SU-DHL-6 (cell line): Measurements from ENCODE around the gene PPFIA2.
"Not testable (repeated sequence)": the region's sequence is repeated elsewhere in the genome, so short reads cannot be mapped to it uniquely, and the experiment has no call there.

Source experiments
- H2AFZ ChIP-seq: fragments of 200-600 bp; sonication (generic); 2 replicates; pipeline ENCODE4 v1.6.1; 2014; ENCODE audit warnings: low read depth, mild to moderate bottlenecking, moderate library complexity, mixed read lengths, antibody characterized with exemption, low read length; ENCODE audit not compliant: severe bottlenecking
- H3F3A ChIP-seq: fragments of 200-600 bp; shearing (Covaris generic); 2 replicates; pipeline ENCODE4 v1.6.0; 2016; ENCODE audit warnings: antibody characterized with exemption, mild to moderate bottlenecking; ENCODE audit not compliant: insufficient read depth
- H3K27ac ChIP-seq: fragments of 200-600 bp; sonication (generic); 2 replicates; pipeline ENCODE4 v1.5.1; 2016; ENCODE audit warnings: low read depth, mild to moderate bottlenecking, low read length, moderate library complexity, mixed read lengths
- H3K27me3 ChIP-seq: fragments of 200-600 bp; sonication (generic), shearing (Covaris generic); 2 replicates; pipeline ENCODE4 v1.6.0; 2014; ENCODE audit warnings: mild to moderate bottlenecking, low read length
- H3K36me3 ChIP-seq: fragments of 200-600 bp; sonication (generic); 2 replicates; pipeline ENCODE4 v1.6.1; 2014; ENCODE audit warnings: mild to moderate bottlenecking, low read length, mixed read lengths
- H3K4me2 ChIP-seq: fragments of 300-600, 200-600 bp; shearing (Covaris generic), sonication (generic); 2 replicates; pipeline ENCODE4 v1.6.0; 2014; ENCODE audit warnings: low read length, low read depth, mild to moderate bottlenecking; ENCODE audit not compliant: poor library complexity, severe bottlenecking
- H3K4me3 ChIP-seq: fragments of 200-600 bp; sonication (generic); 2 replicates; pipeline ENCODE4 v1.5.1; 2014; ENCODE audit warnings: antibody characterized with exemption, low read length, mild to moderate bottlenecking, mixed read lengths; ENCODE audit not compliant: insufficient read depth, poor library complexity, severe bottlenecking
- H3K79me2 ChIP-seq: fragments of 200-600 bp; sonication (generic); 2 replicates; pipeline ENCODE4 v1.6.1; 2014; ENCODE audit warnings: mild to moderate bottlenecking, low read length, moderate library complexity; ENCODE audit not compliant: insufficient read depth
- H3K9ac ChIP-seq: fragments of 200-600 bp; sonication (generic); 2 replicates; pipeline ENCODE4 v1.7.0; 2014; ENCODE audit warnings: mild to moderate bottlenecking, low read length
- H3K9me2 ChIP-seq: fragments of 200-600 bp; sonication (generic); replicated peaks from 2 replicates; pipeline ENCODE4 v1.6.1; 2014; ENCODE audit warnings: low read length; ENCODE audit not compliant: insufficient read depth
- H3K9me3 ChIP-seq: fragments of 200-600 bp; sonication (generic); 2 replicates; pipeline ENCODE4 v1.6.1; 2014; ENCODE audit warnings: low read length, mixed read lengths; ENCODE audit not compliant: insufficient read depth
- H4K20me1 ChIP-seq: fragments of 200-600 bp; sonication (generic); 2 replicates; pipeline ENCODE4 v1.6.1; 2014; ENCODE audit warnings: low read depth, mild to moderate bottlenecking, antibody characterized with exemption, low read length, moderate library complexity, mixed read lengths
- EZH2phosphoT487 ChIP-seq: fragments of 200-600 bp; sonication (generic), shearing (Covaris generic); conservative IDR thresholded peaks from 2 replicates; pipeline ENCODE4 v1.6.1; 2018; ENCODE audit warnings: mild to moderate bottlenecking, antibody characterized with exemption, low read length, moderate library complexity, mixed read lengths
- TF ChIP-seq, protein P1 (sequence below): fragments of 200-600 bp; sonication (generic); IDR thresholded peaks from one replicate; pipeline ENCODE4 v1.5.1; 2017; ENCODE audit warnings: antibody characterized with exemption, mild to moderate bottlenecking, low read length, moderate library complexity; ENCODE audit not compliant: insufficient read depth, poor library complexity, severe bottlenecking

Gene PPFIA2

DNA sequence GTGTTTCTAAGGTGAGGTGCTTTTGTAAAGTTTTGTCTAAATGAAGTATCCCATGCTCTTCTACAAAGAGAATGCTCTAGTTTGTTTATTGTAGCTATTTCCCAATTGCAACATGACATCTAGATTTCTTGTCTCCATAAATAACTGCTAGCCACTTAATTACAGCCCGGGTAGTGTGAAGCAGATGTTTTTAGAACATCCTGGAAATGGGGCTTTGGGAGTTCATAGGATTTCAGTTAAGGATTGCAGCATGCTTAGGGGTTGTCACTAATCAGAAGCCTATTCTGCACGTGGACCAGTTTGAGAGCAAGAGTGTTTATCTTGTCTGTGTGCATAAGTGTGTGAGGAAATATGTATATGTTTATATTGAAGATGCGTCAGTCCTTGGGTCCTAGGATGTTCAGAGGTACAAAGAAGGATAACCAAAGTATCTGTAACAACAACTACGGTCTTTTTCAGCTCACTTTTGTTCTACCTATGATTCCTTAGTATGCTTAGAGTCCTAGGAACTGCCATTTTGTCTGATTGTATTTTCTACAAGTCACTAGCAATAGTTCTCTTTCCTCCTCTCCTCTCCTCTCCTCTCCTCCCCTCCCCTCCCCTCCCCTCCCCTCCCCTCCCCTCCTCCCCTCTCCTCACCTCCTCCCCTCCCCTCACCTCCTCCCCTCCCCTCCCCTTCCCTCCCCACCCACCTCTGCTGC lies 546.0 kb downstream of the PPFIA2 start:
- Histone ChIP-seq H3K27me3 (no peaks in the 10 kb centered on the region), H3F3A (no peaks in the 10 kb centered on the region), H3K4me3 (no peak overlapping the region), H3K27ac (no peak overlapping the region), H3K4me2 (no peak overlapping the region), H3K9me2 (no peaks in the 10 kb centered on the region), H2AFZ (no peak overlapping the region), H3K9me3 (no peaks in the 10 kb centered on the region), H3K79me2 (no peaks in the 10 kb centered on the region), H3K36me3 (no peaks in the 10 kb centered on the region), H4K20me1 (no peaks in the 10 kb centered on the region), H3K9ac (no peak overlapping the region)
- TF ChIP-seq, protein P1, sequence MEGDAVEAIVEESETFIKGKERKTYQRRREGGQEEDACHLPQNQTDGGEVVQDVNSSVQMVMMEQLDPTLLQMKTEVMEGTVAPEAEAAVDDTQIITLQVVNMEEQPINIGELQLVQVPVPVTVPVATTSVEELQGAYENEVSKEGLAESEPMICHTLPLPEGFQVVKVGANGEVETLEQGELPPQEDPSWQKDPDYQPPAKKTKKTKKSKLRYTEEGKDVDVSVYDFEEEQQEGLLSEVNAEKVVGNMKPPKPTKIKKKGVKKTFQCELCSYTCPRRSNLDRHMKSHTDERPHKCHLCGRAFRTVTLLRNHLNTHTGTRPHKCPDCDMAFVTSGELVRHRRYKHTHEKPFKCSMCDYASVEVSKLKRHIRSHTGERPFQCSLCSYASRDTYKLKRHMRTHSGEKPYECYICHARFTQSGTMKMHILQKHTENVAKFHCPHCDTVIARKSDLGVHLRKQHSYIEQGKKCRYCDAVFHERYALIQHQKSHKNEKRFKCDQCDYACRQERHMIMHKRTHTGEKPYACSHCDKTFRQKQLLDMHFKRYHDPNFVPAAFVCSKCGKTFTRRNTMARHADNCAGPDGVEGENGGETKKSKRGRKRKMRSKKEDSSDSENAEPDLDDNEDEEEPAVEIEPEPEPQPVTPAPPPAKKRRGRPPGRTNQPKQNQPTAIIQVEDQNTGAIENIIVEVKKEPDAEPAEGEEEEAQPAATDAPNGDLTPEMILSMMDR, result no peak
- no peak for TF ChIP-seq EZH2phosphoT487

DNA sequence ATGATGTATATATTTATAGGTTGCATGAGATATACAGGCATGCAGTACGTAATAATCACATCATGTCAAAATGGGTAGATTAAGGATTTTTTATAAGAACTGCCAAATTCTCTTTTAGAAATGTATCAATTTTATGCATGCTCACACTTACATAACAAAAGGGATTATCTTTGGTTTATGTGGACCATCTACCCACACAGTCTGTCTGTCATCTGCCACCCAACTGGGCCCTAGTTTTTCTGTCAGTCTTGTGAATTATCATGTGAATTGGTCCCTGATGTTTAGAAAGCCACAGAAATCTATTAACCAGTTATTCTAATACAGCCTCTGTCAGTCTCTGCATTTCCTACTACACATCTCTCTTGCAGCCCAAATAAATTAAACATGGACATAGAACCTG lies 547.8 kb downstream of the PPFIA2 start:
- no peak overlapping the region for H3K9ac ChIP-seq
- H3K79me2 ChIP-seq, result no peaks in the 10 kb centered on the region
- no peak overlapping the region for H3K4me3 ChIP-seq
- no peak for TF ChIP-seq EZH2phosphoT487
- no peaks in the 10 kb centered on the region for H3F3A ChIP-seq
- H3K27me3 ChIP-seq, result no peaks in the 10 kb centered on the region
- no peaks in the 10 kb centered on the region for H3K36me3 ChIP-seq
- no peak overlapping the region for H3K27ac ChIP-seq
- no peak overlapping the region for H3K4me2 ChIP-seq
- no peak overlapping the region for H2AFZ ChIP-seq
- H3K9me2 ChIP-seq, result no peaks in the 10 kb centered on the region
- H3K9me3 ChIP-seq, result no peaks in the 10 kb centered on the region
- H4K20me1 ChIP-seq, result no peaks in the 10 kb centered on the region

DNA sequence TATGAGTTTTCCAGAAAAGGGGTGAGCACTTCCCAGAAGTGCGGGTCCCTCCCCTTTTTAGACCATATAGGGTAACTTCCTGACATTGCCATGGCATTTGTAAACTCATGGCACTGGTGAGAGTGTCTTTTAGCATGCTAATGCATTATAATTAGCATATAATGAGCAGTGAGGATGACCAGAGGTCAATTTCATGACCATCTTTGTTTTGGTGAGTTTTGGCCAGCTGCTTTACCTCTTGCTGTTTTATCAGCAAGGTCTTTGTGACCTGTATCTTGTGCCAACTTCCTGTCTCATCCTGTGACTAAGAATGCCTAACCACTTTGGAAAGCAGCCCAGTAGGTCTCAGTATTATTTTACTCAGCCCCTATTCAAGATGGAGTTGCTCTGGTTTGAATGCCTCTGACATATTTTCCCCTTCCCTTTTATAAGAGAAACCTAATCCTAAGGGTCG lies 549.4 kb downstream of the PPFIA2 start:
- H2AFZ ChIP-seq, H3K27ac ChIP-seq, H3K9ac ChIP-seq, H3F3A ChIP-seq, H3K27me3 ChIP-seq, H3K4me2 ChIP-seq, H3K4me3 ChIP-seq, H3K9me3 ChIP-seq, H4K20me1 ChIP-seq, H3K9me2 ChIP-seq, H3K79me2 ChIP-seq, H3K36me3 ChIP-seq: not testable (repeated sequence)

DNA sequence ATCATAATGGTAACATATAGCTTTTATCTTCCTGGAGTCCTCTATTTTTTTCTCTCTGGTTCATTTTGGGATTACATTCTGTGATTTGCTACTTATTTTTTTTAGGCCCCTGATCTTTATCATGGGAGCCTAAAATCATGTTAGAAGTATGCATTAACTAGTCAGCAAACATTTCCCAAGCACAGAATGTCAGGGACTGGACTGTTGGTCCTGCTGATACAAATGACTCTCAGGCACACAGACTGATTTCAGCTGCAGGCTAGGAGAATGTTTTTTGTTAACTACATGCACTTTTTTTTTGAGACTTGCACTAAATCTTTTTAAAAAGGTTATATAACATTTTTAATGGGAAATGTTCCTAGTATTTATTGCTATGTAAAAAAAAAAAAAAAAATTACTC lies 550.1 kb downstream of the PPFIA2 start:
- H3K27ac ChIP-seq, result no peak overlapping the region
- H3K9ac ChIP-seq, result no peak overlapping the region

More for the DNA sequence above, 550.1 kb downstream of the PPFIA2 start:
- Histone ChIP-seq H3K4me3 (no peak overlapping the region), H3K9me2 (no peaks in the 10 kb centered on the region), H3K9me3 (no peaks in the 10 kb centered on the region), H2AFZ (no peak overlapping the region), H3K4me2 (no peak overlapping the region), H3K36me3 (no peaks in the 10 kb centered on the region), H3K27me3 (no peaks in the 10 kb centered on the region), H3F3A (no peaks in the 10 kb centered on the region), H4K20me1 (no peaks in the 10 kb centered on the region), H3K79me2 (no peaks in the 10 kb centered on the region)
- TF ChIP-seq, protein P1, result no peak
- no peak for TF ChIP-seq EZH2phosphoT487
